ENCODE data around the gene FGD1. TPM values are rescaled to one million over a fixed set of nuclear protein-coding genes. Genes with fewer than 3 reads are reported as not detected.

FGD1 gene
- total RNA-seq, 4 donors from 2014 or later: 0.98 to 1.1 (median 1.0) TPM

GRCh38 chrX:54473993-54474859 lies 21.8 kb downstream of the FGD1 start:
- intact Hi-C loops (cut with DNase I; ENCODE audit: low total_unique reads) (no loop called here), in situ Hi-C loops (cut with MboI; ENCODE audit: low sequenced_read_pairs in 4 of 4) (no loop called here)
- no peak overlapping the region for H3K27ac ChIP-seq
- no peaks in the 10 kb centered on the region for H3K27me3 ChIP-seq
- no peak for DNase-seq
- TF ChIP-seq CTCF (IDR thresholded peaks at IDR 0.05 in 4 of 5, conservative IDR thresholded peaks at IDR 0.05 in 1 of 5): no peak
- TF ChIP-seq POLR2A (IDR thresholded peaks at IDR 0.05): no peak
- no peaks in the 10 kb centered on the region for H3K4me1 ChIP-seq
- no peaks in the 10 kb centered on the region for H3K36me3 ChIP-seq
- no peak for ATAC-seq
- H3K9me3 ChIP-seq: no peaks in the 10 kb centered on the region
- no peak overlapping the region for H3K4me3 ChIP-seq

- H3K36me3 ChIP-seq: no peaks in the 10 kb centered on the region
- H3K4me1 ChIP-seq: no peaks in the 10 kb centered on the region
- TF ChIP-seq CTCF (IDR thresholded peaks at IDR 0.05 in 4 of 5, conservative IDR thresholded peaks at IDR 0.05 in 1 of 5): no peak
- TF ChIP-seq POLR2A (IDR thresholded peaks at IDR 0.05): no peak
- no peak overlapping the region for H3K27ac ChIP-seq
- ATAC-seq (no peak), DNase-seq (no peak)
- in situ Hi-C loops (cut with MboI; ENCODE audit: low sequenced_read_pairs in 4 of 4): no loop called here
- H3K9me3 ChIP-seq: no peaks in the 10 kb centered on the region
- intact Hi-C loops (cut with DNase I; ENCODE audit: low total_unique reads): no loop called here
- no peak overlapping the region for H3K4me3 ChIP-seq
- no peaks in the 10 kb centered on the region for H3K27me3 ChIP-seq
Measured at GRCh38 chrX:54470054-54470760, 25.8 kb downstream of the FGD1 start.

GRCh38 chrX:54452920-54453319 lies 43.1 kb downstream of the FGD1 start:
- Histone ChIP-seq H3K27ac (no peak overlapping the region), H3K36me3 (no peaks in the 10 kb centered on the region), H3K9me3 (no peaks in the 10 kb centered on the region), H3K27me3 (no peaks in the 10 kb centered on the region), H3K4me1 (no peaks in the 10 kb centered on the region), H3K4me3 (no peak overlapping the region)
- DNase-seq: no peak
- no peak for ATAC-seq
- in situ Hi-C loops (cut with MboI; ENCODE audit: low sequenced_read_pairs in 4 of 4) (no loop called here), intact Hi-C loops (cut with DNase I; ENCODE audit: low total_unique reads) (no loop called here)
- TF ChIP-seq CTCF (IDR thresholded peaks at IDR 0.05 in 4 of 5, conservative IDR thresholded peaks at IDR 0.05 in 1 of 5) (no peak), POLR2A (IDR thresholded peaks at IDR 0.05) (no peak)

GRCh38 chrX:54449929-54450328 lies 46.1 kb downstream of the FGD1 start:
- TF ChIP-seq POLR2A (IDR thresholded peaks at IDR 0.05) (no peak), CTCF (IDR thresholded peaks at IDR 0.05 in 4 of 5, conservative IDR thresholded peaks at IDR 0.05 in 1 of 5) (no peak)
- DNase-seq: no peak
- Histone ChIP-seq H3K4me3 (no peak overlapping the region), H3K36me3 (no peaks in the 10 kb centered on the region), H3K27me3 (no peaks in the 10 kb centered on the region), H3K9me3 (no peaks in the 10 kb centered on the region), H3K4me1 (no peaks in the 10 kb centered on the region), H3K27ac (no peak overlapping the region)
- in situ Hi-C loops (cut with MboI; ENCODE audit: low sequenced_read_pairs in 4 of 4): loop anchor here in 1 of 4 donors (10.0 kb wide), 1 partner anchor 85 kb away; the partner anchor contains the start of gene GNL3L
- intact Hi-C loops (cut with DNase I; ENCODE audit: low total_unique reads): no loop called here
- no peak for ATAC-seq

All from gastrocnemius medialis (tissue), 4 donors.